ENCODE data around the gene PCBD1.

The PCBD1 gene

GRCh38 chr10:70847659-70848360 is 40.6 kb downstream of the PCBD1 start:
- no peak overlapping the region for H3K4me3 ChIP-seq (ENCODE audit: low read depth, low read length)
- no peak for TF ChIP-seq CTCF (IDR thresholded peaks at IDR 0.05; ENCODE audit: control insufficient read depth, extremely low read depth, insufficient read depth)
- no peak for DNase-seq (ENCODE audit: low read depth)

DNA sequence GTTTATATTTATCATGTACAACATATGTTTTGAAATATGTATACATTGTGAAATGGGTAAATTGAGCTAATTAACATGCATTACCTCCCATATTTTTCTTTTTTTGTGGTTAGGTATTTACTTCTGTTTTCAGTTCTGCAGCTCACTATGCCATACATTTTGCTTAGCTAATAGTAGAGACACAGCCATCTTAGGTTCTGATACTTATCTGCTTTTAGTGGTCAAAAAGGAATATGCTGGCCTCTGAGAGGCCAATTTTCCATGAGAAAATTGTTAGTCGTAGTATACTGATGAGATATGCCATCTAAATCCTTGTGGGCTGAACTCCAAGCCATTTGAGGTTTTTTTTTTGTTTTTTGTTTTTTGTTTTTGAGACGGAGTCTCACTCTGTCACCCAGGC is 41.6 kb downstream of the PCBD1 start:
- no peak for TF ChIP-seq CTCF (IDR thresholded peaks at IDR 0.05; ENCODE audit: control insufficient read depth, extremely low read depth, insufficient read depth)
- no peak overlapping the region for H3K4me3 ChIP-seq (ENCODE audit: low read depth, low read length)
- DNase-seq (ENCODE audit: low read depth), result no peak

DNA sequence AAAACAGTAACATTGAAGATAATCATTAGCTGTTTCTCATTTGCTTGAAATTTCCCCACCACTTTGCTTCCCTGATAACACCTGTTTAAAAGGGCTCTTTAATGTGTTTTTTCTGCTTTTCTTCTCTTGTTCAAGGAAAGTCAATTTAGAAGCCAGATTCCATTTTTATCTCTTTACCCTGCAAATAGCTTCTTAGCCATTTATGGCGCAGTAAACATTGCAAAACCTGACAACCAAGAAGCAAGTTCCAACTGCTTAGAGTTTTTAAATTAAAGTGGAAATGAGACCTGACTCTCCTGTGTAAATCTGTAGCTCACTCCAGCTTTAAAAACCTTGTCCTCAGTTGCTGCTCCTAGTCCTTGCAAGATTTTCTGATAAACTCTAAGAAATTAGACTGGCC is 42.5 kb downstream of the PCBD1 start:
- no peak for TF ChIP-seq CTCF (IDR thresholded peaks at IDR 0.05; ENCODE audit: control insufficient read depth, extremely low read depth, insufficient read depth)
- no peak overlapping the region for H3K4me3 ChIP-seq (ENCODE audit: low read depth, low read length)
- no peak for DNase-seq (ENCODE audit: low read depth)

GRCh38 chr10:70845256-70845655 is 43.1 kb downstream of the PCBD1 start:
- no peak for DNase-seq (ENCODE audit: low read depth)
- no peak overlapping the region for H3K4me3 ChIP-seq (ENCODE audit: low read depth, low read length)
- no peak for TF ChIP-seq CTCF (IDR thresholded peaks at IDR 0.05; ENCODE audit: control insufficient read depth, extremely low read depth, insufficient read depth)

- H3K4me3 ChIP-seq (ENCODE audit: low read depth, low read length), result no peak overlapping the region
- no peak for DNase-seq (ENCODE audit: low read depth)
- no peak for TF ChIP-seq CTCF (IDR thresholded peaks at IDR 0.05; ENCODE audit: control insufficient read depth, extremely low read depth, insufficient read depth)
These were observed 44.4 kb downstream of the PCBD1 start for GRCh38 chr10:70843776-70844489.

GRCh38 chr10:70843333-70843732 is 45.0 kb downstream of the PCBD1 start:
- TF ChIP-seq CTCF (IDR thresholded peaks at IDR 0.05; ENCODE audit: control insufficient read depth, extremely low read depth, insufficient read depth), result no peak
- DNase-seq (ENCODE audit: low read depth), result no peak
- no peak overlapping the region for H3K4me3 ChIP-seq (ENCODE audit: low read depth, low read length)

Data from LNCaP clone FGC (cell line).